ENCODE data around the gene MYL4.

DNA sequence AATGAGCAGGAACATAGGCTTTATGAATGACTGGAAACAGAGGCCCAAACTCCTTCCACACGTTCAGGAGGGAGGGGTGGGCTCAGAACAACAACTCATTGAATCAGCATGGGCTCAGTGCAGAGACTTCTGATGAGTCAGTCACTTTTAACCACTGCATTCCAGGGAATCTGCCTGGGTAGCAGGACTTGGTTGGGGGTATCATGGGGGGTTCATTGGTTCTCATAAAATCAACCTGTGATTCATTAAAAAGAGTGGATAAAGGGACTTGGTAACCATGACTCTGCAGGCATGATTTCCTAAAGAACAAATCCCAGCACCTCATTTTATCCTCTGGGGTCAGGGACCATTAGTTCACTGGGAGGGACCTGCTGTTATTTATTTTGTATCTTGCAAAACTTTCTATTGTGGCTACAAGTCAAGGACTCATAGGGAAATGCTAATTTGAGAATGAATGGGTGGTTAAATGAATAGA lies 58.2 kb downstream of the MYL4 start:
- no peak for TF ChIP-seq POLR2A (IDR thresholded peaks at IDR 0.05)
- TF ChIP-seq, protein P1, sequence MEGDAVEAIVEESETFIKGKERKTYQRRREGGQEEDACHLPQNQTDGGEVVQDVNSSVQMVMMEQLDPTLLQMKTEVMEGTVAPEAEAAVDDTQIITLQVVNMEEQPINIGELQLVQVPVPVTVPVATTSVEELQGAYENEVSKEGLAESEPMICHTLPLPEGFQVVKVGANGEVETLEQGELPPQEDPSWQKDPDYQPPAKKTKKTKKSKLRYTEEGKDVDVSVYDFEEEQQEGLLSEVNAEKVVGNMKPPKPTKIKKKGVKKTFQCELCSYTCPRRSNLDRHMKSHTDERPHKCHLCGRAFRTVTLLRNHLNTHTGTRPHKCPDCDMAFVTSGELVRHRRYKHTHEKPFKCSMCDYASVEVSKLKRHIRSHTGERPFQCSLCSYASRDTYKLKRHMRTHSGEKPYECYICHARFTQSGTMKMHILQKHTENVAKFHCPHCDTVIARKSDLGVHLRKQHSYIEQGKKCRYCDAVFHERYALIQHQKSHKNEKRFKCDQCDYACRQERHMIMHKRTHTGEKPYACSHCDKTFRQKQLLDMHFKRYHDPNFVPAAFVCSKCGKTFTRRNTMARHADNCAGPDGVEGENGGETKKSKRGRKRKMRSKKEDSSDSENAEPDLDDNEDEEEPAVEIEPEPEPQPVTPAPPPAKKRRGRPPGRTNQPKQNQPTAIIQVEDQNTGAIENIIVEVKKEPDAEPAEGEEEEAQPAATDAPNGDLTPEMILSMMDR (IDR thresholded peaks at IDR 0.05), result no peak

Measured in esophagus squamous epithelium (tissue), 4 donors.